K562 (cell line): ENCODE data around the gene ABCF3. TPM values are rescaled to one million over a fixed set of nuclear protein-coding genes. Genes with fewer than 3 reads are reported as not detected.
A peak's percentile ranks its signal among the peaks of the same experiment; 100 is the strongest.

Experiments
- CBX1 ChIP-seq: sonication (generic); IDR thresholded peaks from 2 replicates; pipeline ENCODE4 v1.6.1; 2016; ENCODE audit warnings: antibody characterized with exemption, low read depth, mild to moderate bottlenecking
- CREB1 ChIP-seq, 2 experiments: sonication (generic) in 1 of 2; formaldehyde crosslinking in 1 of 2; IDR thresholded peaks; 2 replicates each; pipeline versions ENCODE4 v1.6.1 to v1.8.0; 2012 to 2022; ENCODE audit warnings: inconsistent platforms in 1 of 2, mild to moderate bottlenecking in 1 of 2, missing genetic modification reagents in 1 of 2, moderate library complexity in 1 of 2
- CTBP1 ChIP-seq: fragments of 450-650 bp; IDR thresholded peaks from 2 replicates; pipeline ENCODE4 v1.6.1; 2016; ENCODE audit warnings: borderline replicate concordance
- EGR1 ChIP-seq: fragments of 450-650 bp; conservative IDR thresholded peaks from 2 replicates; pipeline ENCODE4 v1.6.1; 2017; ENCODE audit warnings: mild to moderate bottlenecking
- ELF2 ChIP-seq: fragments of 250-450 bp; sonication (Bioruptor Pico); IDR thresholded peaks from 2 replicates; pipeline ENCODE4 v1.5.0; 2021; ENCODE audit warnings: mild to moderate bottlenecking
- FOXK2 ChIP-seq, 2 experiments: fragments of 450-650 bp; IDR thresholded peaks in 1 of 2; conservative IDR thresholded peaks in 1 of 2; 2 replicates each; pipeline ENCODE4 v1.6.1; 2016; ENCODE audit warnings: low read depth in 2 of 2, mild to moderate bottlenecking in 1 of 2
- FOXM1 ChIP-seq, 2 experiments: fragments of 450-650 bp in 1 of 2; sonication (generic) in 1 of 2; formaldehyde crosslinking in 1 of 2; IDR thresholded peaks; 2 replicates each; pipeline versions ENCODE4 v1.6.1 to v1.9.0; 2017 to 2022; ENCODE audit warnings: low read depth in 2 of 2, mild to moderate bottlenecking in 2 of 2, missing genetic modification reagents in 1 of 2, moderate library complexity in 1 of 2
- GATA2 ChIP-seq: sonication (generic); formaldehyde crosslinking; IDR thresholded peaks from 2 replicates; pipeline ENCODE4 v1.4.0; 2020; ENCODE audit warnings: mild to moderate bottlenecking, missing genetic modification reagents
- GTF2A2 ChIP-seq: IDR thresholded peaks from 2 replicates; pipeline ENCODE4 v1.6.1; 2016; ENCODE audit warnings: mild to moderate bottlenecking, missing genetic modification characterization, missing compliant biosample characterization
- HBP1 ChIP-seq: fragments of 450-650 bp; formaldehyde crosslinking; IDR thresholded peaks from 2 replicates; pipeline ENCODE4 v1.4.0; 2022; ENCODE audit warnings: missing genetic modification characterization
- HINFP ChIP-seq: fragments of 450-650 bp; conservative IDR thresholded peaks from 2 replicates; pipeline ENCODE4 v1.6.1; 2016; ENCODE audit warnings: missing genetic modification characterization, low read depth, mild to moderate bottlenecking, control low read depth, missing compliant biosample characterization
- HNRNPLL ChIP-seq: fragments of 200-400 bp; formaldehyde crosslinking; IDR thresholded peaks from 2 replicates; pipeline ENCODE4 v1.6.1; 2017; ENCODE audit warnings: low read length, low read depth, mild to moderate bottlenecking; ENCODE audit not compliant: poor library complexity, severe bottlenecking
- KLF1 ChIP-seq: fragments of 450-650 bp; IDR thresholded peaks from 2 replicates; pipeline ENCODE4 v1.6.1; 2016; ENCODE audit warnings: missing genetic modification characterization, missing compliant biosample characterization
- L3MBTL2 ChIP-seq: fragments of 450-650 bp; IDR thresholded peaks from 2 replicates; pipeline ENCODE4 v1.6.1; 2016; ENCODE audit warnings: mild to moderate bottlenecking, moderate library complexity
- MEF2D ChIP-seq: conservative IDR thresholded peaks from 2 replicates; pipeline ENCODE4 v1.6.1; 2016; ENCODE audit warnings: low read depth, missing genetic modification characterization, missing compliant biosample characterization
- POLR3A ChIP-seq: IDR thresholded peaks from 2 replicates; pipeline ENCODE4 v1.6.1; 2011; ENCODE audit warnings: borderline replicate concordance, mild to moderate bottlenecking, moderate library complexity; ENCODE audit not compliant: insufficient read length, insufficient read depth; ENCODE audit errors: extremely low read depth
- SLC30A9 ChIP-seq: fragments of 250-450 bp; sonication (Bioruptor Pico); IDR thresholded peaks from 2 replicates; pipeline ENCODE4 v1.8.0; 2022; ENCODE audit warnings: mild to moderate bottlenecking, moderate library complexity
- TBP ChIP-seq: optimal IDR thresholded peaks from 2 replicates; pipeline ENCODE3; 2011; ENCODE audit warnings: low read depth, low read length, improper control_type of control experiment
- ZNF253 ChIP-seq: fragments of 250-450 bp; sonication (Bioruptor Pico); conservative IDR thresholded peaks from 2 replicates; pipeline ENCODE4 v1.6.1; 2021; ENCODE audit warnings: mild to moderate bottlenecking
- ZNF778 ChIP-seq: fragments of 450-650 bp; formaldehyde crosslinking; IDR thresholded peaks from 2 replicates; pipeline ENCODE4 v1.4.0; 2020; ENCODE audit warnings: mild to moderate bottlenecking, moderate library complexity
- ZSCAN32 ChIP-seq: fragments of 450-650 bp; formaldehyde crosslinking; IDR thresholded peaks from 2 replicates; pipeline ENCODE4 v1.4.0; 2020; ENCODE audit warnings: mild to moderate bottlenecking, moderate library complexity
- polyA plus RNA-seq, 8 experiments: library from polyadenylated mRNA; depleted of rRNA in 4 of 8; stranded (reverse) in 5 of 8; unstranded in 3 of 8; fragments of >200 nt; fragmentation: Nextera tagmentation in 2 of 8; fragmentation: Illumina TruSeq in 1 of 8; extraction: Ambion mirVana in 2 of 8; extraction: Trizol in 1 of 8; gene quantifications; 2 replicates each; pipeline versions ENCODE4 v1.2.1 to v1.2.3, GENCODE V29; 2011 to 2014; ENCODE audit warnings: inconsistent platforms in 1 of 8, missing spikeins in 1 of 8
- total RNA-seq, 7 experiments: library from RNA; depleted of rRNA in 6 of 7; stranded (reverse); fragments of >200 nt in 6 of 7; fragmentation: Illumina TruSeq in 2 of 7; extraction: Trizol in 2 of 7; gene quantifications; 2 replicates each; pipeline versions ENCODE4 v1.2.1 to v1.2.3, GENCODE V29; 2011 to 2021; ENCODE audit warnings: low replicate concordance in 1 of 7

Gene ABCF3
- total and polyA plus RNA-seq, 9 of the 15 experiments (the other 6 are each of a cell fraction or from before 2014, with no cell fraction given) = 6.7 to 77.9 (median 45.1) TPM

- TF ChIP-seq ZSCAN32 (no peak), HNRNPLL (peak; percentile 96), SLC30A9 (no peak), GTF2A2 (tag) (no peak), POLR3A (no peak), HBP1 (CRISPR knock-in tag) (no peak), FOXK2 (conservative IDR thresholded peaks at IDR 0.05 in 1 of 2, IDR thresholded peaks at IDR 0.05 in 1 of 2; ENCODE audit: low read depth in 2 of 2) (peak; percentile 51 to 54; a peak in 2 of 4 replicates), MEF2D (tag) (no peak; the same call in 1 of the 2 replicates), CREB1 (IDR thresholded peaks at IDR 0.05) (peak; percentile 70), CREB1 (CRISPR knock-in tag; IDR thresholded peaks at IDR 0.05) (peak; percentile 83), TBP (peak; percentile 25), ZNF253 (CRISPR knock-in tag) (no peak), L3MBTL2 (peak; percentile 98), EGR1 (no peak; the same call in 1 of the 2 replicates), CBX1 (no peak), ELF2 (CRISPR knock-in tag) (no peak), FOXM1 (IDR thresholded peaks at IDR 0.05; ENCODE audit: low read depth) (0 out of 2 replicates have a peak, but pooled peaks have one; percentile 17), FOXM1 (CRISPR knock-in tag; IDR thresholded peaks at IDR 0.05; ENCODE audit: low read depth) (no peak), CTBP1 (peak; percentile 72), HINFP (no peak), ZNF778 (CRISPR knock-in tag) (no peak), GATA2 (CRISPR knock-in tag) (peak; percentile 64; the same call in 1 of the 2 replicates), KLF1 (tag) (peak; percentile 85)
Measured at GRCh38 chr3:184185461-184186183, 377 bp upstream of the ABCF3 start (continued).
